PC-9 (cell line): ENCODE results near the gene SCRN2. TPM values are rescaled to one million over a fixed set of nuclear protein-coding genes. Genes with fewer than 3 reads are reported as not detected.

Experiments
- BruUV-seq: library from RNA; stranded (reverse); fragments of 400-500 nt; replicated peaks from 2 replicates; lab custom pipeline; 2021; lab: Mats Ljungman, UMichigan
- CTCF ChIA-PET: fragments of 300-600 bp; sonication (Branson Sonifier 250); formaldehyde crosslinking; loops from one replicate; lab custom pipeline; 2022; ENCODE audit warnings: antibody characterized with exemption; lab: Charles Lee
- POLR2A ChIA-PET: fragments of 300-600 bp; sonication (Branson Sonifier 250); formaldehyde crosslinking; loops from one replicate; lab custom pipeline; 2022; ENCODE audit warnings: antibody characterized with exemption; ENCODE audit not compliant: unreplicated experiment; lab: Charles Lee
- DNase-seq, 2 experiments: peaks; one replicate each; pipeline versions ENCODE4 v3.0.0 to v3.0.0-alpha.2; 2015 to 2022; ENCODE audit warnings: mixed read lengths in 1 of 2
- H2AFZ ChIP-seq: fragments of 200-600 bp; sonication (generic); 2 replicates; pipeline ENCODE4 v1.8.1; 2017; ENCODE audit warnings: antibody characterized with exemption
- H3F3A ChIP-seq: fragments of 200-600 bp; sonication (generic); 2 replicates; pipeline ENCODE4 v1.8.1; 2017; ENCODE audit warnings: antibody characterized with exemption, mild to moderate bottlenecking, low read depth; ENCODE audit not compliant: insufficient read depth
- H3K27ac ChIP-seq: fragments of 200-600 bp; sonication (generic); 2 replicates; pipeline ENCODE4 v1.6.1; 2016; ENCODE audit warnings: mixed run types
- H3K27me3 ChIP-seq: fragments of 200-600 bp; sonication (generic); 2 replicates; pipeline ENCODE4 v1.6.1; 2016; ENCODE audit warnings: low read depth, mixed run types; ENCODE audit not compliant: insufficient read depth
- H3K36me3 ChIP-seq: fragments of 200-600 bp; sonication (generic); 2 replicates; pipeline ENCODE4 v1.6.1; 2016; ENCODE audit warnings: low read depth, mixed run types
- H3K4me1 ChIP-seq: fragments of 200-600 bp; sonication (generic); replicated peaks from 2 replicates; pipeline ENCODE4 v1.6.1; 2016; ENCODE audit warnings: mixed run types; ENCODE audit not compliant: insufficient read depth
- H3K4me2 ChIP-seq: fragments of 200-600 bp; sonication (generic); 2 replicates; pipeline ENCODE4 v1.6.1; 2017; ENCODE audit warnings: mixed run types
- H3K4me3 ChIP-seq: fragments of 200-600 bp; sonication (generic); 2 replicates; pipeline ENCODE4 v1.6.1; 2016; ENCODE audit warnings: mixed run types
- H3K79me2 ChIP-seq: fragments of 200-600 bp; sonication (generic); 2 replicates; pipeline ENCODE4 v1.6.1; 2017; ENCODE audit warnings: low read depth, mixed run types
- H3K9me2 ChIP-seq: fragments of 200-600 bp; sonication (generic); 2 replicates; pipeline ENCODE4 v1.8.1; 2017; ENCODE audit warnings: mild to moderate bottlenecking; ENCODE audit not compliant: insufficient read depth
- H3K9me3 ChIP-seq: fragments of 200-600 bp; sonication (generic); 2 replicates; pipeline ENCODE4 v1.8.1; 2016; ENCODE audit warnings: low read depth; ENCODE audit not compliant: insufficient read depth
- H4K20me1 ChIP-seq: fragments of 200-600 bp; sonication (generic); 2 replicates; pipeline ENCODE4 v1.8.1; 2017; ENCODE audit not compliant: insufficient read depth
- EZH2 ChIP-seq: fragments of 200-600 bp; sonication (generic); IDR thresholded peaks from 2 replicates; pipeline ENCODE4 v1.8.0; 2017; ENCODE audit warnings: antibody characterized with exemption, low read depth
- intact Hi-C: fragments of 100-400 bp; cut with micrococcal nuclease; formaldehyde crosslinking; loops from one replicate; pipeline ENCODE4 v1.10.0; 2022; ENCODE audit not compliant: unreplicated experiment
- total RNA-seq: library from RNA; stranded (reverse); gene quantifications from 2 replicates; pipeline ENCODE4 v1.2.3, GENCODE V29; 2021
- TF ChIP-seq, protein P1 (sequence below): fragments of 200-600 bp; sonication (generic); conservative IDR thresholded peaks from 2 replicates; pipeline ENCODE4 v1.6.1; 2017; ENCODE audit warnings: mixed run types, antibody characterized with exemption, mild to moderate bottlenecking, moderate library complexity

Gene SCRN2
- total RNA-seq, 1 experiment from 2014 or later = 31.7 TPM

DNA sequence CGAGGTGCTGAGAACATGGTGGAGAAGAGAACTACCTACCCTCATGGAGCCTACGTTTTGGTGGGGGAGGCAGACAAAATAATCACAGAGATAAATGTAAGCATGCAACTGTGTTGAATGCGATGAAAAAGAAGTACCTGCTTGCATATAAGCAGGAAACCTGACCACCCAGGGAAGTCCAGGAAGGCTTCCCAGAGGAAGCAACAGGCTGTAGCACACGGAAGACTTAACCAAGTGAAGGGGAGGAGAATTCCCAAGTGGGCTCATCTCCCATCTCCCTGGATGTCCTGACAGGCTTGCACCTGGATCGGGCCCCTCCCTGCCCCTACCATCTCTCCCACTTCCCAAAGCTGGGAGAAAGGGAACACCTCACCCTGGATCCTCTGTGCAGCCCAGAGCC lies 2.0 kb downstream of the SCRN2 start:
- intact Hi-C loops = no loop called here
- DNase-seq = no peak
- Histone ChIP-seq H3K79me2 (peaks cover 20% of the 10 kb centered on the region), H3F3A (peaks cover 34% of the 10 kb centered on the region), H3K4me2 (no peak overlapping the region), H3K27ac (no peak overlapping the region), H3K4me3 (no peak overlapping the region), H2AFZ (no peak overlapping the region), H4K20me1 (no peaks in the 10 kb centered on the region), H3K4me1 (peaks cover 41% of the 10 kb centered on the region), H3K9me3 (no peaks in the 10 kb centered on the region), H3K36me3 (no peaks in the 10 kb centered on the region), H3K9me2 (no peaks in the 10 kb centered on the region), H3K27me3 (no peaks in the 10 kb centered on the region)
- no TSS peak for BruUV-seq
- ChIA-PET CTCF (no interaction called here), POLR2A (no interaction called here)
- TF ChIP-seq EZH2 = no peak
- TF ChIP-seq, protein P1, sequence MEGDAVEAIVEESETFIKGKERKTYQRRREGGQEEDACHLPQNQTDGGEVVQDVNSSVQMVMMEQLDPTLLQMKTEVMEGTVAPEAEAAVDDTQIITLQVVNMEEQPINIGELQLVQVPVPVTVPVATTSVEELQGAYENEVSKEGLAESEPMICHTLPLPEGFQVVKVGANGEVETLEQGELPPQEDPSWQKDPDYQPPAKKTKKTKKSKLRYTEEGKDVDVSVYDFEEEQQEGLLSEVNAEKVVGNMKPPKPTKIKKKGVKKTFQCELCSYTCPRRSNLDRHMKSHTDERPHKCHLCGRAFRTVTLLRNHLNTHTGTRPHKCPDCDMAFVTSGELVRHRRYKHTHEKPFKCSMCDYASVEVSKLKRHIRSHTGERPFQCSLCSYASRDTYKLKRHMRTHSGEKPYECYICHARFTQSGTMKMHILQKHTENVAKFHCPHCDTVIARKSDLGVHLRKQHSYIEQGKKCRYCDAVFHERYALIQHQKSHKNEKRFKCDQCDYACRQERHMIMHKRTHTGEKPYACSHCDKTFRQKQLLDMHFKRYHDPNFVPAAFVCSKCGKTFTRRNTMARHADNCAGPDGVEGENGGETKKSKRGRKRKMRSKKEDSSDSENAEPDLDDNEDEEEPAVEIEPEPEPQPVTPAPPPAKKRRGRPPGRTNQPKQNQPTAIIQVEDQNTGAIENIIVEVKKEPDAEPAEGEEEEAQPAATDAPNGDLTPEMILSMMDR = no peak

DNA sequence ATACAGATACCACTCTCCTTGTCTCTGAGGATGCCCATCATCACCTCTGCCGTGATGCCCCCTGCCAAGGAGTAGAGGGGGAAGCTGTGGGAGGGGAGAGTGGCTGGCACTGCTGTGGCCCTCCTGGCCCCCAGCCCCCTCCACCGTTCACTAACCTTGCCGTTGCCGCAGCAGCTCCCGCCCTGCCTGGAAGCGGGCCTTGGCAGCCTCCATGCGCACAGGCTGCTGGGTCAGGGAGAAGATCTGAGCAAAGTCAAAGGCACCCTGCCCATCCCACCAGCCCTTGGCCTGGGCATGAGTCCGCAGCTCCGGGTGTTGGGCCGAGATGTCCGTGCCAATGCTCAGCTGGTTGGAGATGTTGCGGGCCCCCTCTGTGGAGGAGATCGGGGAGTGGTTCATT lies 2.4 kb downstream of the SCRN2 start:
- CTCF ChIA-PET = no interaction called here
- Histone ChIP-seq H3K36me3 (no peaks in the 10 kb centered on the region), H3K9me2 (no peaks in the 10 kb centered on the region), H3K9me3 (no peaks in the 10 kb centered on the region), H3K27ac (no peak overlapping the region), H3F3A (peaks cover 30% of the 10 kb centered on the region), H3K4me2 (no peak overlapping the region), H3K27me3 (no peaks in the 10 kb centered on the region), H4K20me1 (no peaks in the 10 kb centered on the region), H2AFZ (no peak overlapping the region), H3K79me2 (peaks cover 20% of the 10 kb centered on the region), H3K4me1 (peaks cover 36% of the 10 kb centered on the region), H3K4me3 (no peak overlapping the region)
- POLR2A ChIA-PET = no interaction called here
- BruUV-seq = no TSS peak
- DNase-seq = no peak
- intact Hi-C loops = no loop called here
- TF ChIP-seq, protein P1 = no peak
- TF ChIP-seq EZH2 = no peak

DNA sequence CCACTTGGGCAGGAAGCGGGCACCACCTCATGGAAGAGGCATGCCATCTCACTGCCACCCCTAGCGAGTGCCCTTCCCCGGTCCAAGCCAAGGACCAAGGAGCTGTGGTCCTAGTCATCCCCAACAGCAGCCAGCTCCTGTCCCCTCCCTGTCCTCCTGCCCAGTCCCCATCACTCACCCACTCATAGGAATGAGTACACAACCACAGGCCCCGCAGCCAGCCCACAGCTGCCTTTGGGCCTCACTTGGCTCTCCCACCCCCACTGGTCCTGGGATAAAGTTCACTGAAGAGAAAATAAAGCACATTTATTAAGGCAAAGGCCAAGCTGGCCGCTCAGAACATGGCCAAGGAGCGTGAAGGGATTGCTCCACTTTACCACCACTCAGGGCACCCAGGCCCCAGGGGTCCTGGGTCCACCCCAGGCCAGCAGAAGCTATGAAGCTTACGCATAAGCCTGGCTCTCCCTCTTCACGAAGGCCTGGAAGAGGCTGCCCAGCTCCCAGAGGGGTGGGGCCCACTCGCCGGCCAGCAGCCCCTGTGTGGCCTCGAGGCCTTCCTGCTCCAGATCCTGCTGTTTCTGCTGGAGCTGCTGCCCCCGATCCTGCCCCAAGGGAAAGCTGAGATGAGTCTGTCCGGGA lies 3.6 kb downstream of the SCRN2 start:
- peaks cover 25% of the 10 kb centered on the region for H3K4me1 ChIP-seq
- H3K79me2 ChIP-seq = peaks cover 20% of the 10 kb centered on the region
- intact Hi-C loops = no loop called here
- BruUV-seq = no TSS peak
- peaks cover 24% of the 10 kb centered on the region for H3F3A ChIP-seq
- ChIA-PET POLR2A (no interaction called here), CTCF (no interaction called here)
- no peak for TF ChIP-seq EZH2
- TF ChIP-seq, protein P1 = no peak
- H2AFZ ChIP-seq = no peak overlapping the region
- DNase-seq = no peak
- no peaks in the 10 kb centered on the region for H4K20me1 ChIP-seq
- no peak overlapping the region for H3K27ac ChIP-seq
- no peaks in the 10 kb centered on the region for H3K27me3 ChIP-seq
- no peak overlapping the region for H3K4me3 ChIP-seq
- no peaks in the 10 kb centered on the region for H3K9me2 ChIP-seq
- no peak overlapping the region for H3K4me2 ChIP-seq
- no peaks in the 10 kb centered on the region for H3K9me3 ChIP-seq
- H3K36me3 ChIP-seq = no peaks in the 10 kb centered on the region
